KG1 (cell line): ENCODE results near the gene CLEC2B.

ENCODE experiments used
- DNase-seq: peaks from one replicate; lab custom pipeline; 2025; lab: John Stamatoyannopoulos, UW

The CLEC2B gene

GRCh38 chr12:9868951-9869306 lies 225 bp downstream of the CLEC2B start:
- no peak for DNase-seq

GRCh38 chr12:9868311-9868801 lies 798 bp downstream of the CLEC2B start:
- peak; percentile 57 for DNase-seq

- peak; percentile 54 for DNase-seq
These were observed 1.6 kb downstream of the CLEC2B start for GRCh38 chr12:9867531-9867930.

- peak; percentile 58 for DNase-seq
These were observed 2.3 kb downstream of the CLEC2B start for GRCh38 chr12:9866860-9867269.

- peak; percentile 22 for DNase-seq
These were observed 4.1 kb downstream of the CLEC2B start for GRCh38 chr12:9864913-9865675.

GRCh38 chr12:9858135-9858534 lies 11.0 kb downstream of the CLEC2B start:
- DNase-seq: no peak

- DNase-seq: no peak
These were observed 12.3 kb downstream of the CLEC2B start for GRCh38 chr12:9856894-9857293.

GRCh38 chr12:9856151-9856550 lies 13.0 kb downstream of the CLEC2B start:
- DNase-seq: no peak

GRCh38 chr12:9851927-9852326 lies 17.2 kb downstream of the CLEC2B start:
- no peak for DNase-seq

- no peak for DNase-seq
These were observed 18.1 kb downstream of the CLEC2B start for GRCh38 chr12:9851050-9851449.

GRCh38 chr12:9848899-9849298 lies 20.3 kb downstream of the CLEC2B start:
- no peak for DNase-seq

- DNase-seq: no peak
These were observed 25.7 kb downstream of the CLEC2B start for GRCh38 chr12:9843407-9843806.

- no peak for DNase-seq
These were observed 37.4 kb downstream of the CLEC2B start for GRCh38 chr12:9831720-9832119.

GRCh38 chr12:9829982-9830381 lies 39.2 kb downstream of the CLEC2B start:
- no peak for DNase-seq

- DNase-seq: no peak
These were observed 39.7 kb downstream of the CLEC2B start for GRCh38 chr12:9829483-9829882.

GRCh38 chr12:9827209-9827888 lies 41.8 kb downstream of the CLEC2B start, which contains the start of gene KLRF1:
TSS of gene KLRF1 (plus strand) at chr12:9827481. CDS start at chr12:9827545, 64 bp downstream.
- no peak for DNase-seq

- no peak for DNase-seq
These were observed 48.7 kb downstream of the CLEC2B start for GRCh38 chr12:9820281-9820930.

GRCh38 chr12:9813821-9814798 lies 55.0 kb downstream of the CLEC2B start:
- peak; percentile 86 for DNase-seq

GRCh38 chr12:9811621-9812020 lies 57.5 kb downstream of the CLEC2B start:
- no peak for DNase-seq

- no peak for DNase-seq
These were observed 58.5 kb downstream of the CLEC2B start for GRCh38 chr12:9810671-9811070.

- no peak for DNase-seq
These were observed 59.3 kb downstream of the CLEC2B start for GRCh38 chr12:9809866-9810265.

- DNase-seq: no peak
These were observed 59.8 kb downstream of the CLEC2B start for GRCh38 chr12:9809338-9809737.
